PC-9 (cell line): ENCODE results near the gene NUDT3.

Experiments used
- CTCF ChIP-seq: fragments of 200-600 bp; sonication (generic); conservative IDR thresholded peaks from 2 replicates; pipeline ENCODE4 v1.6.1; 2017; ENCODE audit warnings: mixed run types, antibody characterized with exemption, mild to moderate bottlenecking, moderate library complexity
- EZH2 ChIP-seq: fragments of 200-600 bp; sonication (generic); IDR thresholded peaks from 2 replicates; pipeline ENCODE4 v1.8.0; 2017; ENCODE audit warnings: antibody characterized with exemption, low read depth

GRCh38 chr6:34301408-34301807, 91.1 kb downstream of the NUDT3 start:
- TF ChIP-seq CTCF (no peak), EZH2 (no peak)
